ENCODE measurements around the gene HIP1. TPM values are rescaled to one million over a fixed set of nuclear protein-coding genes. Genes with fewer than 3 reads are reported as not detected.
"Not testable (repeated sequence)": the region's sequence is repeated elsewhere in the genome, so short reads cannot be mapped to it uniquely, and the experiment has no call there.

The HIP1 gene
- 21.2 and 30.9 TPM in 2 replicates for total RNA-seq

DNA sequence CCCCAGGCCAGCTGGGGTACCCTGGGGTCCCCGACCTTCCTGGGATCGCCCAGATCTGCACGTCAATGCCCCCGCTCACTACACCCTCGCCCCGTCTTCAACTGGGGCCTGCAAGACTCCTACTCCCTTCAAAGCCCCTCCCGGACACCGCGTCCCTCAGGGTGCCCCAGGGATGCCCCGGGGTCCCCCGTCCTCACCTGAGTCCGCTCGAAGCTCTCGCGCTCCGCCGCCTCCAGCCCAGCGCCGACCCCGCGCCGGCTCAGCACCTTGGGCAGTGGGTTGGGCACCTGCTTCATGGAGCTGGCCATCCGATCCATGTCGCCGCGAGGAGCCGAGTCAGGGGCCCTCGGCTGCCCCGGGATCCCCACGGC lies at the start of gene HIP1:
Gene HIP1, minus strand, starts transcription at position 338 of the 371 bp plus-strand sequence. Its CDS starts 21 bp downstream, at position 317.
- DNase-seq (ENCODE audit: low read depth): no peak
- H3K4me3 ChIP-seq (ENCODE audit: low read depth, low read length): peak within 1 kb of the TSS; percentile 92
- no peak for TF ChIP-seq CTCF (IDR thresholded peaks at IDR 0.05; ENCODE audit: insufficient read depth, low read depth, low read length)

- DNase-seq (ENCODE audit: low read depth); H3K4me3 ChIP-seq (ENCODE audit: low read depth, low read length): not testable (repeated sequence)
Observed at GRCh38 chr7:75788154-75788847, 49.6 kb upstream of the HIP1 start.

DNA sequence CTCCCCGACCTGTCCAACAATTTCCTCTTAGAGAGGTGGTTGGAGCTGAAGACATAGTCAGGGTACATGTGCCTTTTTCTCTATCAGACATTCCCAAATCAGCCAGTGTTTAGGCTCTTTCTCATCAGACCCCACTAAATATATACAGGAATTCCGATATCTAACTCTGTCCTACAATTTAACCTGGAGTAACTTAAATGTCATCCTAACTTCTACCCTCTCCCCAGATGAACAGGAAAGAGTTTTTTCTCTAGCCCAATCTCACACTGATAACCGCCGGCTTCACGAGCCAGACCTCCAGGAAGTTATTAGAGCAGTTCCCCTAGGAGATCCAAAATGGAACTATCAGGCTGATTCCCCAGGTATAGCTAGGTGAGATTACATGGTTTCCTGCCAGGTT lies 44.3 kb upstream of the HIP1 start:
- DNase-seq (ENCODE audit: low read depth); H3K4me3 ChIP-seq (ENCODE audit: low read depth, low read length): not testable (repeated sequence)

- not testable (repeated sequence) for H3K4me3 ChIP-seq (ENCODE audit: low read depth, low read length); DNase-seq (ENCODE audit: low read depth)
Observed at GRCh38 chr7:75780647-75781273, 42.0 kb upstream of the HIP1 start.

GRCh38 chr7:75779516-75779915 lies 40.8 kb upstream of the HIP1 start:
- not testable (repeated sequence) for DNase-seq (ENCODE audit: low read depth); H3K4me3 ChIP-seq (ENCODE audit: low read depth, low read length)

- not testable (repeated sequence) for H3K4me3 ChIP-seq (ENCODE audit: low read depth, low read length); DNase-seq (ENCODE audit: low read depth)
Observed at GRCh38 chr7:75779035-75779434, 40.3 kb upstream of the HIP1 start.

DNA sequence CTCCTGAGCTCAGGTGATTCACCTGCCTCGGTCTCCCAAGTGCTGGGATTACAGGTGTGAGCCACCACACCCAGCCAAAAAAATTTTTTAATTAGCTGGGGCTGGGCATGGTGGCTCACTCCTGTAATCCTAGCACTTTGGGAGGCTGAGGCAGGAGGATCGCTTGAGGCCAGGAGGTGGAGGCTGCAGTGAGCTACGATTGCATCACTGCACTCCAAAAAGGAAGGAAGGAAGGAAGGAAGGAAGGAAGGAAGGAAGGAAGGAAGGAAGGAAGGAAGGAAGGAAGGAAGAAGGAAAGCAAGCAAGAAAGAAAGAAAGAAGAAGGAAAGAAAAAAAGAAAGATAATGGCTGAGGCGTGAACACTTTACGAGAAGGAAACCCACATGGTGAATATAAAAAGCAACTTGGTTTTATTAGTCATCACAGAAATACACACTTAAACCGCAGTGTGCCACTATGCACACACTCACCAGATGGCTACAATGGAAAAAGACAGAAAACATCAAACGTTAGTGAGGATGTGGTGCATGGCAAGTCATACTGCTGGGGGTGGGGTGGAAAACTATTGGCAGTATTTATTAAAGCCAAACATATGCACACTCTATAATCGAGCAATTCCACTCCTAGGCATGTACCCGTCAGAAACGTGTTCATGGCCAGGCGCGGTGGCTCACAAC lies 37.7 kb upstream of the HIP1 start:
- no peak overlapping the region for H3K4me3 ChIP-seq (ENCODE audit: low read depth, low read length)
- no peak for TF ChIP-seq CTCF (IDR thresholded peaks at IDR 0.05; ENCODE audit: insufficient read depth, low read depth, low read length)
- peak; percentile 89 for DNase-seq (ENCODE audit: low read depth)

DNA sequence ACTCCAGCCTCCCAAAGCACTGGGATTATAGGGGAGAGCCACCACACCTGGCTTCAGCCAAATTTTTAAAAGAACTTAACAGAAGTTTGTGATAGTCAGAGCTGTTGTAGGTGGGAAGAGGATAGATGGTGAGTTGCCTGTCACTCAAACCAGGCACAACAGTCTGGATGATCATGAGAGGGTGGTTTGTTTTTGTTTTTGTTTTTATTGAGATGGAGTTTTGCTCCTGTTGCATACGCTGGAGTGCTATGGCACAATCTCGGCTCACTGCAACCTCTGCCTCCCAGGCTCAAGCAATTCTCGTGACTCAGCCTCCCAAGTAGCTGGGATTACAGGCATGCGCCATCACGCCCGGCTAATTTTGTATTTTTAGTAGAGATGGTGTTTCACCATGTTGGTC lies 35.2 kb upstream of the HIP1 start:
- not testable (repeated sequence) for DNase-seq (ENCODE audit: low read depth); H3K4me3 ChIP-seq (ENCODE audit: low read depth, low read length)

DNA sequence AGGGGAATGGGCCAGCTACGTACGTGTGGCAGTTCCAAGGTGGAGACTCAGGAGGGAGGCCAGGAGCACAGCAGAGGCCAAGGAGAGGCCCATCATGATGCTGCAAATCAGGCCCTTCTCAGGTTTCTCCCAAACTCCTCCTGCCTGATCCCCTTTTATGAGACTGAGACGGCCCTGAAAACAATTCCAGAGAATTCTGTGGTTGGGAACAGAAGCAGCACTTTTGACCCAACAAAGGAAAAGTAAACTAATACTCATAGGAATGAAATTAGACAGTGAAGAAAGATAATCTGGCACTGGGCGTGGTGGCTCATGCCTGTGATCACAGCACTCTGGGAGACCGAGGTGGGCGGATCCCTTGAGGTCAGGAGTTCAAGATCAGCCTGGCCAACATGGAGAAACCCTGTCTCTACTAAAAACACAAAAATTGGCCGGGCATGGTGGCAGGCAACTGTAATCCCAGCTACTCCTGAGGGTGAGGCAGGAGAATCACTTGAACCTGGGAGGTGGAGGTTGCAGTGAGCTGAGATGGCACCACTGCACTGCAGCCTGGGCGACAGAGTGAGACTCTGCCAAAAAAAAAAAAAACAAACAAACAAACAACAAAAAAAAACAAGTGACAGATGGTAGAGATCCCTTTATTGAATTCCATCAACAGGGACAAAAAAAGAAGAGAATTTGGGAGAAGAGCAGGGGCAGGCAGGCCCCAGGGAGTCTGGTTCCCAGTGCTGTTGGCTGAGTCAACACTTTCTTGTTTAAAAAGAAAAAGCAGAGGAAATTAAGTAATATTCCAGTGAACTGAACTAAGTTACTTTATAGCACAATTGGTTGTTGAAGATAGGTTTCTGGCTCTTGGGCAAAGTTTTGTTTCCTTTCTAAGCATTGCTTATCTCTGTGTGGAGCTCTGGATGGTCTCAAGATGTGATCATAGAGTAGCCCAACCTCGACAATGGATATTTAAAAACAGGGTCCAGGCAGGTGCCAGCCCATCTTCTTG lies 33.6 kb upstream of the HIP1 start, which contains the start of gene CCL26:
Gene CCL26, minus strand, starts transcription at position 131 of the 997 bp plus-strand sequence. Its CDS starts 35 bp downstream, at position 96.
- no peak within 1 kb of the TSS for H3K4me3 ChIP-seq (ENCODE audit: low read depth, low read length)
- peak; percentile 90 for DNase-seq (ENCODE audit: low read depth)
- TF ChIP-seq CTCF (IDR thresholded peaks at IDR 0.05; ENCODE audit: insufficient read depth, low read depth, low read length): no peak

Measured in fibroblast of villous mesenchyme (primary cell).